Measurements from ENCODE around the gene MZB1. TPM values are rescaled to one million over a fixed set of nuclear protein-coding genes. Genes with fewer than 3 reads are reported as not detected.

The MZB1 gene
- total and polyA plus RNA-seq, 2 of the 13 experiments (the other 11 are each of a cell fraction or from before 2014, with no cell fraction given), result 0.31 to 0.40 TPM

GRCh38 chr5:139403787-139404483, 14.2 kb upstream of the MZB1 start, which contains the start of gene SPATA24 (continued):
- TF ChIP-seq HNF1B (CRISPR knock-in tag; IDR thresholded peaks at IDR 0.05) (peak; percentile 77), FOXC1 (CRISPR knock-in tag; IDR thresholded peaks at IDR 0.05; ENCODE audit: borderline replicate concordance) (peak; percentile 70; the same call in 1 of the 2 replicates), ZSCAN9 (CRISPR knock-in tag; IDR thresholded peaks at IDR 0.05; ENCODE audit: borderline replicate concordance) (no peak), ZNF367 (CRISPR knock-in tag; IDR thresholded peaks at IDR 0.05; ENCODE audit: borderline replicate concordance) (no peak), POGK (CRISPR knock-in tag; conservative IDR thresholded peaks at IDR 0.05) (0 out of 2 replicates have a peak, but pooled peaks have one; percentile 20), CREB1 (IDR thresholded peaks at IDR 0.05) (no peak; the same call in none of the 2 replicates), CREB1 (CRISPR knock-in tag; IDR thresholded peaks at IDR 0.05) (peak; percentile 85), POLR2A (IDR thresholded peaks at IDR 0.05; ENCODE audit: insufficient read depth in 1 of 2, low read depth in 2 of 2, low read length in 2 of 2) (peak; percentile 56 to 65), ASH2L (IDR thresholded peaks at IDR 0.05; ENCODE audit: insufficient read length, low read depth, low read length) (peak; percentile 77), HDAC1 (CRISPR knock-in tag; IDR thresholded peaks at IDR 0.05) (peak; percentile 69), ZBTB49 (CRISPR knock-in tag; IDR thresholded peaks at IDR 0.05; ENCODE audit: borderline replicate concordance) (no peak), PATZ1 (CRISPR knock-in tag; IDR thresholded peaks at IDR 0.05) (peak; percentile 75), CCDC6 (CRISPR knock-in tag; IDR thresholded peaks at IDR 0.05) (peak; percentile 73), NFYB (CRISPR knock-in tag; IDR thresholded peaks at IDR 0.05) (peak; percentile 86), ZGPAT (CRISPR knock-in tag; IDR thresholded peaks at IDR 0.05) (peak; percentile 83), FOXK2 (IDR thresholded peaks at IDR 0.05) (no peak), ZNF761 (CRISPR knock-in tag; conservative IDR thresholded peaks at IDR 0.05) (no peak), ZFP91 (CRISPR knock-in tag; IDR thresholded peaks at IDR 0.05; ENCODE audit: borderline replicate concordance) (peak; percentile 100)
